Endodermal cell (in vitro differentiated cells): Measurements from ENCODE around the gene WDR86. TPM values are rescaled to one million over a fixed set of nuclear protein-coding genes. Genes with fewer than 3 reads are reported as not detected.

Source experiments
- DNase-seq: peaks from one replicate; pipeline ENCODE4 v3.0.0-alpha.2; 2017
- H3K27ac ChIP-seq: 2 replicates; pipeline ENCODE4 v1.5.1; 2013; ENCODE audit warnings: mild to moderate bottlenecking, low read depth, low read length, moderate library complexity
- H3K27me3 ChIP-seq: 2 replicates; pipeline ENCODE4 v1.6.1; 2013; ENCODE audit warnings: mild to moderate bottlenecking, low read length, moderate library complexity; ENCODE audit not compliant: insufficient read depth, control insufficient read depth, poor library complexity, severe bottlenecking
- H3K36me3 ChIP-seq: 2 replicates; pipeline ENCODE4 v1.7.0; 2013; ENCODE audit warnings: mild to moderate bottlenecking, low read length, moderate library complexity; ENCODE audit not compliant: control insufficient read depth, insufficient read depth
- H3K4me1 ChIP-seq: one replicate; pipeline ENCODE4 v1.7.0; 2013; ENCODE audit warnings: low read length; ENCODE audit not compliant: control insufficient read depth, insufficient read depth
- H3K4me3 ChIP-seq: 2 replicates; pipeline ENCODE4 v1.5.1; 2013; ENCODE audit warnings: mild to moderate bottlenecking, low read length, moderate library complexity
- H3K9ac ChIP-seq: 2 replicates; pipeline ENCODE4 v1.6.1; 2013; ENCODE audit warnings: mild to moderate bottlenecking, low read length, moderate library complexity; ENCODE audit not compliant: poor library complexity, severe bottlenecking; ENCODE audit errors: extremely low read depth
- H3K9me3 ChIP-seq: 2 replicates; pipeline ENCODE4 v1.6.1; 2013; ENCODE audit warnings: mild to moderate bottlenecking, low read length, moderate library complexity; ENCODE audit not compliant: control insufficient read depth
- H3K27ac Mint-ChIP-seq: 2 replicates; pipeline ENCODE4 v1.8.0; 2020; ENCODE audit warnings: mixed read lengths
- H3K27me3 Mint-ChIP-seq: 2 replicates; pipeline ENCODE4 v1.8.0; 2021; ENCODE audit warnings: mild to moderate bottlenecking, mixed read lengths; ENCODE audit not compliant: insufficient read depth
- H3K36me3 Mint-ChIP-seq: 2 replicates; pipeline ENCODE4 v1.8.0; 2020; ENCODE audit warnings: low read depth, mixed read lengths
- H3K4me1 Mint-ChIP-seq: 2 replicates; pipeline ENCODE4 v1.8.0; 2020; ENCODE audit warnings: mixed read lengths
- H3K4me3 Mint-ChIP-seq: 2 replicates; pipeline ENCODE4 v1.8.0; 2020; ENCODE audit warnings: mild to moderate bottlenecking, moderate library complexity, mixed read lengths
- H3K9me3 Mint-ChIP-seq: 2 replicates; pipeline ENCODE4 v1.8.0; 2020; ENCODE audit warnings: mild to moderate bottlenecking, mixed read lengths
- WGBS, 2 experiments: methylation state at CpG; one replicate each; pipeline versions ENCODE4 v1.1.5 to v1.1.7; 2013; ENCODE audit warnings: missing lambda C conversion rate in 2 of 2, mixed read lengths in 1 of 2; ENCODE audit not compliant: insufficient coverage in 1 of 2, insufficient read length in 1 of 2; 5-methylcytosine and 5-hydroxymethylcytosine counted together
- total RNA-seq, 2 donors: library from RNA; stranded (reverse); fragmentation: NEBNext Ultra II Directional in 1 of 2; extraction: Animal tissue kit (Norgen Biotek cat#: 25700) in 1 of 2; gene quantifications; 2 replicates in 1 of 2; 3 replicates in 1 of 2; pipeline ENCODE4 v1.2.1, GENCODE V29; 2021
- TF ChIP-seq, protein P1 (sequence below): fragments of 200-600 bp; sonication (generic); conservative IDR thresholded peaks from 2 replicates; pipeline ENCODE4 v1.5.0; 2021; ENCODE audit warnings: antibody characterized with exemption, mild to moderate bottlenecking

Gene WDR86
- total RNA-seq, 2 donors from 2014 or later, result 83.3 to 94.2 TPM

DNA sequence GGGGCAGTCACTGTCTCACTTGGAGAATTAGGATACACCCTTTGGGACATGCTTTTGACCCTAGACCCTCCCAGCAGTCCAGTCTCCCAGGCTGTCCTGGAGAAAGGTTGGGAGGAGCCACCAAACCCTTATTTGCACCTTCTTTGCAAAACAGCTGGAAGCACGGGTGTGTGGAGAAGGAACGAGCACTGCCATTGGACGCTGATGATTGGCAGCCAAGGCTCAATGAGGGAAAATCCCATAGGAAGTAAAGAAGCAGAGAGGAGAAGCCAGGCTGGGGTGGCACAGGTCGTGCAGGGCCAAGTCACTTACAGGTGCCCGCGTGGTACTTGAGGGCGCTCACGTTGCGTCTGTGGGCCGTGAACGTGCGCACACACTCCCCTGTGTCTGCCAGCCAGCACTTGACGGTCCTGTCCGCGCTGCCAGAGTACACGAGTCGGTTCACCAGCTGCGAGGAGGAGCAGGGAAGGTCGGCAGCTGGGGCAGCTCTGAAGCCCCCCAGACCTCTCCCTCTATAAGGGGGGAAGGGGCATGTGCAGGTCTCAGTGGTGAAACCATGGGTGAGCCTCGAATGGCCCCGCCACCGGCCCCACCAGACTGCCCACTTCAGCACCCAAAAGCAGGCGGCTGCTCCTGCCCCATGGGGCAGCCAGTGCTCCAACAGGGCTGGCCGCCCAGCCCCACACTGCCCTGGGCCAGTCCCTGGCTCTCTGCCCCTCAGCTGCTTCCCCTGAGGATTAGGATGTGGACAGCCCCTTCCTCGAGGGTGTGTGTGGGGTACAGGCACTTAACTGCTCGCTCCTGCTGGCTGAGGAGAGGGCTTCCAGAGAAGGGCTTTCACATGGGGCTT is 24.8 kb downstream of the WDR86 start:
- Mint-ChIP-seq H3K36me3 (peaks cover 47% of the 10 kb centered on the region), H3K4me1 (peaks cover 10% of the 10 kb centered on the region), H3K9me3 (no peaks in the 10 kb centered on the region), H3K27me3 (peaks cover 28% of the 10 kb centered on the region), H3K27ac (no peak overlapping the region), H3K4me3 (no peak overlapping the region)
- peaks cover 29% of the 10 kb centered on the region for H3K27me3 ChIP-seq
- H3K27ac ChIP-seq, result no peak overlapping the region
- TF ChIP-seq, protein P1, sequence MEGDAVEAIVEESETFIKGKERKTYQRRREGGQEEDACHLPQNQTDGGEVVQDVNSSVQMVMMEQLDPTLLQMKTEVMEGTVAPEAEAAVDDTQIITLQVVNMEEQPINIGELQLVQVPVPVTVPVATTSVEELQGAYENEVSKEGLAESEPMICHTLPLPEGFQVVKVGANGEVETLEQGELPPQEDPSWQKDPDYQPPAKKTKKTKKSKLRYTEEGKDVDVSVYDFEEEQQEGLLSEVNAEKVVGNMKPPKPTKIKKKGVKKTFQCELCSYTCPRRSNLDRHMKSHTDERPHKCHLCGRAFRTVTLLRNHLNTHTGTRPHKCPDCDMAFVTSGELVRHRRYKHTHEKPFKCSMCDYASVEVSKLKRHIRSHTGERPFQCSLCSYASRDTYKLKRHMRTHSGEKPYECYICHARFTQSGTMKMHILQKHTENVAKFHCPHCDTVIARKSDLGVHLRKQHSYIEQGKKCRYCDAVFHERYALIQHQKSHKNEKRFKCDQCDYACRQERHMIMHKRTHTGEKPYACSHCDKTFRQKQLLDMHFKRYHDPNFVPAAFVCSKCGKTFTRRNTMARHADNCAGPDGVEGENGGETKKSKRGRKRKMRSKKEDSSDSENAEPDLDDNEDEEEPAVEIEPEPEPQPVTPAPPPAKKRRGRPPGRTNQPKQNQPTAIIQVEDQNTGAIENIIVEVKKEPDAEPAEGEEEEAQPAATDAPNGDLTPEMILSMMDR, result no peak
- H3K4me3 ChIP-seq, result no peak overlapping the region
- no peak overlapping the region for H3K9ac ChIP-seq
- peaks cover 3% of the 10 kb centered on the region for H3K4me1 ChIP-seq
- no peaks in the 10 kb centered on the region for H3K9me3 ChIP-seq
- peaks cover 5% of the 10 kb centered on the region for H3K36me3 ChIP-seq
- 94 to 95% methylated on average over 20 to 25 of the region's 26 CpGs for WGBS, 2 experiments
- peak; percentile 73 for DNase-seq

DNA sequence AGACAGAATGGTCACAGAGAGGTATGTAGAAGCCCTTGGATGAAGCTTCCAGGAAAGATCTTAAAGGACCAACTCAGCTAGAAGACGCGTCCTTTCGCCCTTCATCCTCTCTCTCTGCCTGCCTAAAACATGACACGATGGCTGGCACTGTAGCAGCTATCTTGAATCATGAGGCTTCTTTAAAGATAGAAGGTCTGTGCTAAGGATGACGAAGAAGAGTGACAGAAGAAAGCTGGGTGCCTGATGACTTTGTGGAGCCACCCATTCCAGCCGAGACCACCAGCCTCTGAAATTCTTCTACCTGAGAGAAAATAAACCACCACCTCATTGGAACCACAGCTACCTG is 25.5 kb downstream of the WDR86 start:
- Mint-ChIP-seq H3K4me3 (no peak overlapping the region), H3K4me1 (peaks cover 10% of the 10 kb centered on the region), H3K27ac (no peak overlapping the region), H3K9me3 (no peaks in the 10 kb centered on the region), H3K27me3 (peaks cover 28% of the 10 kb centered on the region), H3K36me3 (peaks cover 47% of the 10 kb centered on the region)
- peak; percentile 18 for DNase-seq
- TF ChIP-seq, protein P1, result no peak
- 94 to 96% methylated on average over 5 to 6 of the region's 6 CpGs for WGBS, 2 experiments
- Histone ChIP-seq H3K4me3 (no peak overlapping the region), H3K27me3 (peaks cover 29% of the 10 kb centered on the region), H3K27ac (no peak overlapping the region), H3K4me1 (peaks cover 3% of the 10 kb centered on the region), H3K36me3 (peaks cover 4% of the 10 kb centered on the region), H3K9ac (no peak overlapping the region), H3K9me3 (no peaks in the 10 kb centered on the region)

DNA sequence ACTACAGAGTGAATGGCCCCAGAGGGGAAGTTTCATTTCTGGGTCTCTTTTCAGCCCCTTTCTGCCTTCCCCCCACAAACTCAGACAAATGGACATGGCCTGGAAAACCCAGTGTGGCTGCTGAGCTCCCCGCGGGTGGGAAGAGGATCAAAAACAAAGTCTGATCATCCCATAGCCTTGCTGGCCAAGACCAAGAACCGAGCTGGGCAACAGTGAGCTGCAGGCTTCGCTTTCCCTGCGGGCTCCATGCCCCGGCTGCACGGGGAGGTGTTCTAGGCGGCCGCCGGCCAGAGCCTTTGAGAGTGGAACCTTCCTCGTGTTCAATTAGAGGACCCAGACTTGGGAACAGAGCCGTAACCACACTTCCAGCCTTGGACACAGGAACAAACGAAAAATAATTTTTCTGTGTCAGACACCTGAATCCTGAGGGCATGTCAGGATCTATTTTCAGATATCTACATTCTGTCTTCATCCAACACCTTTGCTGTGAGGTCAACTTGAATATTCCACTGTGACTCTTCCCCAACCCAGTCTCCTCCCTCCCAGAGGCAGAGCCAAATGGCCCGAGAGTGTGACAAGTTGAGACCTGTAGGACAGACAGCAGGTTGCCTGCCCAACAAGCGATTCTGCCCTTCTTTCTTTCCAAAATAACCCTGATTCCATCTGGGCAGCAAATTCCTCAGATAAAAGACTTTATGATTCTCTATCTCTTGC is 26.0 kb downstream of the WDR86 start:
- H3K36me3 Mint-ChIP-seq, result peaks cover 47% of the 10 kb centered on the region
- peaks cover 10% of the 10 kb centered on the region for H3K4me1 Mint-ChIP-seq
- H3K27ac Mint-ChIP-seq, result no peak overlapping the region
- no peaks in the 10 kb centered on the region for H3K36me3 ChIP-seq
- TF ChIP-seq, protein P1, result no peak
- no peak overlapping the region for H3K9ac ChIP-seq
- H3K4me1 ChIP-seq, result peaks cover 3% of the 10 kb centered on the region
- no peaks in the 10 kb centered on the region for H3K9me3 Mint-ChIP-seq
- H3K9me3 ChIP-seq, result no peaks in the 10 kb centered on the region
- peaks cover 28% of the 10 kb centered on the region for H3K27me3 Mint-ChIP-seq
- H3K4me3 Mint-ChIP-seq, result no peak overlapping the region
- DNase-seq, result peak; percentile 36
- no peak overlapping the region for H3K4me3 ChIP-seq
- H3K27ac ChIP-seq, result no peak overlapping the region
- H3K27me3 ChIP-seq, result peaks cover 29% of the 10 kb centered on the region
- WGBS, 2 experiments, result 85 to 90% methylated on average over 14 to 15 of the region's 15 CpGs
